ENCODE measurements around the gene YIF1B.

GRCh38 chr19:38337360-38337653, 21.6 kb upstream of the YIF1B start:
- TF ChIP-seq CTCF (IDR thresholded peaks at IDR 0.05) (no peak), EZH2 (IDR thresholded peaks at IDR 0.05; ENCODE audit: borderline replicate concordance, insufficient read depth, low read depth, low read length, poor library complexity, severe bottlenecking) (no peak)

All from B cell (primary cell).